ENCODE measurements around the gene PRMT9. TPM values are rescaled to one million over a fixed set of nuclear protein-coding genes. Genes with fewer than 3 reads are reported as not detected.

The PRMT9 gene
- total and polyA plus RNA-seq, 2 experiments from 2014 or later = 6.0 to 8.6 TPM

DNA sequence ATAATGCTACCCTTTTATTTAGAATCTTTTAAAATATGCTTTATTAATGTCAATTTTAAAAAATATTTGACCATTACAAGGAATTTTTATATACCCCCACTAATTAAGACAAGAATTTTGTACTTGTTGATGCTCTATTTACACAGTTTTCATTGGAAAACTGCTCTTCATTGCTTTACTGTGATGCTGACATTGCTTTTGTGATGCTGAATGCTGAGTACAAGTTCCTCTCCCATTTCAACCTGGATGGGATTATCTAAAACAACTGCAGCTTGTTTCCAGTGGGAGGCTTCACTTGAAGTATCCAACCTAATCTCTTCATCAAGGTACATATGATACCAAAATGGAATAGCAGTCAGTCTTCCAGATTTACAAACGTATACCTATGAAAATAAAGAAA is 45.6 kb downstream of the PRMT9 start:
- no peak overlapping the region for H3K9ac ChIP-seq
- no peak overlapping the region for H3K27ac ChIP-seq
- H3K9me3 ChIP-seq (ENCODE audit: low read depth) = no peaks in the 10 kb centered on the region
- in situ Hi-C loops (cut with MboI) = no loop called here
- no peak for TF ChIP-seq EZH2phosphoT487 (IDR thresholded peaks at IDR 0.05; ENCODE audit: insufficient read depth, low read depth)
- no peak for TF ChIP-seq EZH2 (IDR thresholded peaks at IDR 0.05; ENCODE audit: insufficient read depth, poor library complexity, severe bottlenecking)
- H3K4me3 ChIP-seq = no peak overlapping the region
- peaks cover 16% of the 10 kb centered on the region; the same call in 1 of the 2 replicates for H3F3A ChIP-seq (ENCODE audit: insufficient read depth)
- DNase-seq = no peak
- H4K20me1 ChIP-seq (ENCODE audit: insufficient read depth) = no peaks in the 10 kb centered on the region
- H3K4me1 ChIP-seq (ENCODE audit: insufficient read depth) = 0 out of 2 replicates have a peak, but pooled peaks cover 5% of the 10 kb centered on the region
- no peaks in the 10 kb centered on the region for H3K27me3 ChIP-seq (replicated peaks; ENCODE audit: insufficient read depth)
- peaks cover 42% of the 10 kb centered on the region for H3K36me3 ChIP-seq (ENCODE audit: low read depth)
- no peaks in the 10 kb centered on the region for H3K79me2 ChIP-seq (ENCODE audit: insufficient read depth)
- no peaks in the 10 kb centered on the region for H3K9me2 ChIP-seq (ENCODE audit: insufficient read depth)
- 96 to 100% methylated on average over 1 of the region's 1 CpG for WGBS, 2 experiments (ENCODE audit: low coverage in 1 of 2, low lambda C conversion rate in 2 of 2, missing lambda C conversion rate in 2 of 2)
- no peak overlapping the region for H2AFZ ChIP-seq
- no peak overlapping the region for H3K4me2 ChIP-seq (ENCODE audit: unreplicated experiment)

- Histone ChIP-seq H3K36me3 (ENCODE audit: low read depth) (peaks cover 54% of the 10 kb centered on the region), H3K27ac (no peak overlapping the region), H3K9ac (no peak overlapping the region), H3K4me1 (ENCODE audit: insufficient read depth) (peaks cover 7% of the 10 kb centered on the region), H2AFZ (no peak overlapping the region), H3K4me3 (no peak overlapping the region), H4K20me1 (ENCODE audit: insufficient read depth) (no peaks in the 10 kb centered on the region), H3K9me2 (ENCODE audit: insufficient read depth) (no peaks in the 10 kb centered on the region), H3K27me3 (replicated peaks; ENCODE audit: insufficient read depth) (no peaks in the 10 kb centered on the region), H3K9me3 (ENCODE audit: low read depth) (no peaks in the 10 kb centered on the region), H3F3A (ENCODE audit: insufficient read depth) (peaks cover 16% of the 10 kb centered on the region; the same call in 1 of the 2 replicates), H3K4me2 (ENCODE audit: unreplicated experiment) (no peak overlapping the region), H3K79me2 (ENCODE audit: insufficient read depth) (no peaks in the 10 kb centered on the region)
- TF ChIP-seq EZH2phosphoT487 (IDR thresholded peaks at IDR 0.05; ENCODE audit: insufficient read depth, low read depth) (no peak), EZH2 (IDR thresholded peaks at IDR 0.05; ENCODE audit: insufficient read depth, poor library complexity, severe bottlenecking) (no peak)
- in situ Hi-C loops (cut with MboI) = no loop called here
- DNase-seq = no peak
Measured at GRCh38 chr4:147635348-147635747, 48.6 kb downstream of the PRMT9 start.

DNA sequence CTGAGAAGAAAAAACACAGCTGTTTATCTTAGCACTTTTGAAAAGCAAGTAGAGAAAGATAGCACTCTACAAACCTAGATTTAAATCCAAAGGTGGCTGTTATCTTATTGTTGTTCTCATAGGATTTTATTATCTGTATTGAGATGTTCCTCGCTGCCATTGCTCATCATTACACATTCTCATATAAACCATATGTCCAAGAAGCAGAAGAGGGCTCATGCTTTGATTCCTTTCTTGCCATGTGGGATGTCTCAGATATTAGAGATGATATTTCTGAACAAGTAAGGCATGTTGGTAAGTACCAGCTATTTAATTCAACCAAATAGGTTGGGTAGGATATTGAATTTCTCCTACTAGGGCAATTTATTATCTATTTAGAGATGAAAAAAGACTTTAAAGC is 50.3 kb downstream of the PRMT9 start:
- Histone ChIP-seq H3K36me3 (ENCODE audit: low read depth) (peaks cover 68% of the 10 kb centered on the region), H3K27me3 (replicated peaks; ENCODE audit: insufficient read depth) (no peaks in the 10 kb centered on the region), H4K20me1 (ENCODE audit: insufficient read depth) (no peaks in the 10 kb centered on the region), H3K4me2 (ENCODE audit: unreplicated experiment) (no peak overlapping the region), H3K4me3 (no peak overlapping the region), H3K9me3 (ENCODE audit: low read depth) (no peaks in the 10 kb centered on the region), H3F3A (ENCODE audit: insufficient read depth) (peaks cover 13% of the 10 kb centered on the region; the same call in 1 of the 2 replicates), H3K9ac (no peak overlapping the region), H3K27ac (no peak overlapping the region), H3K4me1 (ENCODE audit: insufficient read depth) (peaks cover 14% of the 10 kb centered on the region), H3K9me2 (ENCODE audit: insufficient read depth) (no peaks in the 10 kb centered on the region), H3K79me2 (ENCODE audit: insufficient read depth) (no peaks in the 10 kb centered on the region), H2AFZ (no peak overlapping the region)
- TF ChIP-seq EZH2phosphoT487 (IDR thresholded peaks at IDR 0.05; ENCODE audit: insufficient read depth, low read depth) (no peak), EZH2 (IDR thresholded peaks at IDR 0.05; ENCODE audit: insufficient read depth, poor library complexity, severe bottlenecking) (no peak)
- in situ Hi-C loops (cut with MboI) = no loop called here
- 94 to 96% methylated on average over 1 of the region's 1 CpG for WGBS, 2 experiments (ENCODE audit: low coverage in 1 of 2, low lambda C conversion rate in 2 of 2, missing lambda C conversion rate in 2 of 2)
- no peak for DNase-seq

DNA sequence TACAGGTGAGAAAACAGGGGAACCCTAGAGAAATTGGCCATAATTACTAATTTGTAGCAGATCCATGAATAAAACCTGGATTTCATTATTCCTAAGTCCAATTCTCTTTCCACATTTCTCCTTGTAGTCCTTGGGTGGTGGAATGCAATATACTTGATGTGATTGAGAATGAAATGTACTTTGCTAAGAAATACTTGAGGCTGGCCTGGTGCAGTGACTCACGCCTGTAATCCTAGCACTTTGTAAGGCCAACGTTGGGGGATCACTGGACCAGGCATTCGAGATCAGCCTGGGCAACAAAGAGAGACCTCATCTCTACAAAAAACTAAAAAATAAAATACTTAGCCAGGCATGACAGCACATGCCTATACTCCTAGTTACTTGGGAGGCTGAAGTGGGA is 50.9 kb downstream of the PRMT9 start:
- H3K9me3 ChIP-seq (ENCODE audit: low read depth) = no peaks in the 10 kb centered on the region
- no peak overlapping the region for H3K27ac ChIP-seq
- 0 out of 2 replicates have a peak, but pooled peaks cover 9% of the 10 kb centered on the region for H3F3A ChIP-seq (ENCODE audit: insufficient read depth)
- H3K9ac ChIP-seq = no peak overlapping the region
- no peaks in the 10 kb centered on the region for H3K79me2 ChIP-seq (ENCODE audit: insufficient read depth)
- H3K4me1 ChIP-seq (ENCODE audit: insufficient read depth) = peaks cover 14% of the 10 kb centered on the region
- H4K20me1 ChIP-seq (ENCODE audit: insufficient read depth) = no peaks in the 10 kb centered on the region
- no peaks in the 10 kb centered on the region for H3K27me3 ChIP-seq (replicated peaks; ENCODE audit: insufficient read depth)
- TF ChIP-seq EZH2 (IDR thresholded peaks at IDR 0.05; ENCODE audit: insufficient read depth, poor library complexity, severe bottlenecking) (no peak), EZH2phosphoT487 (IDR thresholded peaks at IDR 0.05; ENCODE audit: insufficient read depth, low read depth) (no peak)
- H2AFZ ChIP-seq = no peak overlapping the region
- no peak overlapping the region for H3K4me3 ChIP-seq
- no peaks in the 10 kb centered on the region for H3K9me2 ChIP-seq (ENCODE audit: insufficient read depth)
- no peak overlapping the region for H3K4me2 ChIP-seq (ENCODE audit: unreplicated experiment)
- 77 to 90% methylated on average over 3 of the region's 3 CpGs for WGBS, 2 experiments (ENCODE audit: low coverage in 1 of 2, low lambda C conversion rate in 2 of 2, missing lambda C conversion rate in 2 of 2)
- in situ Hi-C loops (cut with MboI) = no loop called here
- no peak for DNase-seq
- H3K36me3 ChIP-seq (ENCODE audit: low read depth) = peaks cover 63% of the 10 kb centered on the region
